Measurements from ENCODE around the gene PYCR2.

PYCR2 gene

GRCh38 chr1:225906467-225906866 lies 17.6 kb downstream of the PYCR2 start:
- Mint-ChIP-seq H3K9me3 (peaks cover 4% of the 10 kb centered on the region), H3K4me3 (no peak overlapping the region), H3K27me3 (no peaks in the 10 kb centered on the region), H3K4me1 (peaks cover 23% of the 10 kb centered on the region), H3K36me3 (no peaks in the 10 kb centered on the region), H3K27ac (no peak overlapping the region)
- no peak for ATAC-seq (ENCODE audit: low read depth)
- no peak for DNase-seq (ENCODE audit: low spot score in 2 of 2)

GRCh38 chr1:225903623-225904022 lies 20.4 kb downstream of the PYCR2 start:
- H3K36me3 Mint-ChIP-seq, result no peaks in the 10 kb centered on the region
- H3K4me3 Mint-ChIP-seq, result no peak overlapping the region
- ATAC-seq (ENCODE audit: low read depth) (no peak), DNase-seq (ENCODE audit: low spot score in 2 of 2) (no peak)
- H3K27ac Mint-ChIP-seq, result peak overlapping the region; percentile 49
- H3K4me1 Mint-ChIP-seq, result peaks cover 14% of the 10 kb centered on the region
- no peaks in the 10 kb centered on the region for H3K27me3 Mint-ChIP-seq
- peaks cover 4% of the 10 kb centered on the region for H3K9me3 Mint-ChIP-seq

GRCh38 chr1:225899044-225899925 lies 24.8 kb downstream of the PYCR2 start:
- Mint-ChIP-seq H3K4me3 (no peak overlapping the region), H3K36me3 (no peaks in the 10 kb centered on the region), H3K27me3 (no peaks in the 10 kb centered on the region), H3K27ac (peak overlapping the region; percentile 99), H3K4me1 (peaks cover 30% of the 10 kb centered on the region), H3K9me3 (peaks cover 4% of the 10 kb centered on the region)
- DNase-seq (ENCODE audit: low spot score in 2 of 2), result no peak
- ATAC-seq (ENCODE audit: low read depth), result no peak

GRCh38 chr1:225897595-225898514 lies 26.2 kb downstream of the PYCR2 start:
- DNase-seq (ENCODE audit: low spot score in 2 of 2) (no peak), ATAC-seq (ENCODE audit: low read depth) (peak; percentile 41)
- no peaks in the 10 kb centered on the region for H3K36me3 Mint-ChIP-seq
- H3K27ac Mint-ChIP-seq, result peak overlapping the region; percentile 99
- H3K4me3 Mint-ChIP-seq, result peak overlapping the region; percentile 71
- H3K4me1 Mint-ChIP-seq, result peaks cover 27% of the 10 kb centered on the region
- H3K9me3 Mint-ChIP-seq, result no peaks in the 10 kb centered on the region
- no peaks in the 10 kb centered on the region for H3K27me3 Mint-ChIP-seq

GRCh38 chr1:225896937-225897549 lies 27.0 kb downstream of the PYCR2 start:
- H3K4me3 Mint-ChIP-seq, result peak overlapping the region; percentile 71
- DNase-seq (ENCODE audit: low spot score in 2 of 2), result peak; percentile 45 to 68
- H3K9me3 Mint-ChIP-seq, result no peaks in the 10 kb centered on the region
- no peaks in the 10 kb centered on the region for H3K27me3 Mint-ChIP-seq
- H3K4me1 Mint-ChIP-seq, result peaks cover 27% of the 10 kb centered on the region
- no peaks in the 10 kb centered on the region for H3K36me3 Mint-ChIP-seq
- ATAC-seq (ENCODE audit: low read depth), result peak; percentile 98
- H3K27ac Mint-ChIP-seq, result peak overlapping the region; percentile 99

- Mint-ChIP-seq H3K36me3 (no peaks in the 10 kb centered on the region), H3K27ac (peak overlapping the region; percentile 99), H3K27me3 (no peaks in the 10 kb centered on the region), H3K9me3 (no peaks in the 10 kb centered on the region), H3K4me3 (peak overlapping the region; percentile 71), H3K4me1 (peaks cover 27% of the 10 kb centered on the region)
- DNase-seq (ENCODE audit: low spot score in 2 of 2) (no peak), ATAC-seq (ENCODE audit: low read depth) (no peak)
Observed at GRCh38 chr1:225896494-225896893, 27.6 kb downstream of the PYCR2 start.

- Mint-ChIP-seq H3K4me3 (no peak overlapping the region), H3K4me1 (peaks cover 13% of the 10 kb centered on the region), H3K9me3 (no peaks in the 10 kb centered on the region), H3K27ac (no peak overlapping the region), H3K36me3 (no peaks in the 10 kb centered on the region), H3K27me3 (no peaks in the 10 kb centered on the region)
- DNase-seq (ENCODE audit: low spot score in 2 of 2) (no peak), ATAC-seq (ENCODE audit: low read depth) (no peak)
Observed at GRCh38 chr1:225892307-225892706, 31.7 kb downstream of the PYCR2 start.

GRCh38 chr1:225891229-225891972 lies 32.6 kb downstream of the PYCR2 start:
- H3K36me3 Mint-ChIP-seq, result no peaks in the 10 kb centered on the region
- H3K4me3 Mint-ChIP-seq, result no peak overlapping the region
- ATAC-seq (ENCODE audit: low read depth) (no peak), DNase-seq (ENCODE audit: low spot score in 2 of 2) (no peak)
- H3K27ac Mint-ChIP-seq, result no peak overlapping the region
- no peaks in the 10 kb centered on the region for H3K27me3 Mint-ChIP-seq
- no peaks in the 10 kb centered on the region for H3K9me3 Mint-ChIP-seq
- H3K4me1 Mint-ChIP-seq, result peaks cover 4% of the 10 kb centered on the region

- H3K4me3 Mint-ChIP-seq, result no peak overlapping the region
- H3K27me3 Mint-ChIP-seq, result no peaks in the 10 kb centered on the region
- no peak overlapping the region for H3K27ac Mint-ChIP-seq
- DNase-seq (ENCODE audit: low spot score in 2 of 2) (no peak), ATAC-seq (ENCODE audit: low read depth) (no peak)
- H3K9me3 Mint-ChIP-seq, result no peaks in the 10 kb centered on the region
- no peaks in the 10 kb centered on the region for H3K36me3 Mint-ChIP-seq
- H3K4me1 Mint-ChIP-seq, result peaks cover 3% of the 10 kb centered on the region
Observed at GRCh38 chr1:225890346-225891228, 33.5 kb downstream of the PYCR2 start.

GRCh38 chr1:225889743-225890142 lies 34.3 kb downstream of the PYCR2 start:
- Mint-ChIP-seq H3K27me3 (no peaks in the 10 kb centered on the region), H3K27ac (no peak overlapping the region), H3K4me3 (no peak overlapping the region), H3K4me1 (peaks cover 3% of the 10 kb centered on the region), H3K9me3 (no peaks in the 10 kb centered on the region), H3K36me3 (no peaks in the 10 kb centered on the region)
- DNase-seq (ENCODE audit: low spot score in 2 of 2) (no peak), ATAC-seq (ENCODE audit: low read depth) (no peak)

GRCh38 chr1:225888898-225889601 lies 35.0 kb downstream of the PYCR2 start, which contains the start of gene LEFTY1:
Gene LEFTY1 (minus strand): TSS chr1:225889146. CDS start chr1:225889066, 80 bp downstream.
- no peak within 1 kb of the TSS for H3K27ac Mint-ChIP-seq
- ATAC-seq (ENCODE audit: low read depth) (no peak), DNase-seq (ENCODE audit: low spot score in 2 of 2) (no peak)
- no peak within 1 kb of the TSS for H3K4me3 Mint-ChIP-seq
- peaks cover 3% of the 10 kb centered on the region for H3K4me1 Mint-ChIP-seq
- H3K9me3 Mint-ChIP-seq, result no peaks in the 10 kb centered on the region
- H3K27me3 Mint-ChIP-seq, result no peaks in the 10 kb centered on the region
- H3K36me3 Mint-ChIP-seq, result no peaks in the 10 kb centered on the region

GRCh38 chr1:225888289-225888897 lies 35.7 kb downstream of the PYCR2 start:
- Mint-ChIP-seq H3K27me3 (no peaks in the 10 kb centered on the region), H3K9me3 (no peaks in the 10 kb centered on the region), H3K4me1 (peaks cover 8% of the 10 kb centered on the region), H3K36me3 (no peaks in the 10 kb centered on the region), H3K4me3 (no peak overlapping the region), H3K27ac (no peak overlapping the region)
- ATAC-seq (ENCODE audit: low read depth) (no peak), DNase-seq (ENCODE audit: low spot score in 2 of 2) (no peak)
